Lung microvascular endothelial cell (primary cell): ENCODE data around the gene CHMP5. TPM values are rescaled to one million over a fixed set of nuclear protein-coding genes. Genes with fewer than 3 reads are reported as not detected.
"Not testable (repeated sequence)": the region's sequence is repeated elsewhere in the genome, so short reads cannot be mapped to it uniquely, and the experiment has no call there.

Experiments used
- DNase-seq, 2 donors: peaks; one replicate each; pipeline versions ENCODE4 v3.0.0 to v3.0.0-alpha.2; 2010; ENCODE audit warnings: low read depth in 2 of 2
- total RNA-seq: library from RNA; depleted of rRNA; stranded (reverse); fragments of >200 nt; gene quantifications from 2 replicates; pipeline ENCODE4 v1.2.1, GENCODE V29; 2014

CHMP5 gene
- total RNA-seq, 1 donor from 2014 or later = 99.8 TPM

- DNase-seq = peak in 1 of 2 donors; percentile 43
These were observed 47.1 kb downstream of the CHMP5 start for GRCh38 chr9:33311953-33312352.

DNA sequence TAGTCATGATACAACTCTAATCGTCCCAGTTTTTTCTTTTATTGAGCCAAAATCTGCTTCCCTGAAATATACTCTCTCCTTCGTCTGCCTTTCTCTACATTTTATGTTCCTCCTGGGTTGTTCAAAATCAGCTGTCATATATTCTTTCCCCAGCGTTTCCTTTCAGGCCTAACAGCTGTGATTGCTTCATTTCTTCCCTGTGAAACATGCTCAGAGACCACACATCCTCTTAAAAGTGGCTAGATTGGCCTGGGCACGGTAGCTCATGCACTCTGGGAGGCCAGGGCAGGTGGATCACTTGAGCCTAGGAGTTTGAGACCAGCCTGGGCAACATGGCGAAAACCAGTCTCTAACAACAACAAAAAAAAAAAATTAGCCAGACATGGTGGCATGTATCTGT, 50.5 kb downstream of the CHMP5 start:
- DNase-seq = no peak

DNA sequence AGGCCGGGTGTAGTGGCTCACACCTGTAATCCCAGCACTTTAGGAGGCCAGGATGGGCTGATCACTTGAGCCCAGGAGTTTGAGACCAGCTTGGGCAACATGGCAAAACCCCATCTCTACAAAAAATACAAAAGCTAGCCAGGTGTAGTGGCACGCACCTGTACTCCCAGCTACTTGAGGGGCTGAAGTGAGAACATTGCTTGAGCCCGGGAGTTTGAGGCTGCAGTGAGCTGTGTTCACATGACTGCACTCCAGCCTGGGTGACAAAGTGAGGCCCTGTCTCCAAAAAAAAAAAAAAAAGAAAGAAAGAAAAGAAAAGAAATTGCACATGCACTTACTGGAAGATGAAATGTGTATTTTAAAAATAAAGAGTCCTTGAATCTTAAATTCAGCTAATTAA, 52.3 kb downstream of the CHMP5 start:
- not testable (repeated sequence) for DNase-seq

- no peak for DNase-seq
These were observed 53.4 kb downstream of the CHMP5 start for GRCh38 chr9:33318225-33318624.

GRCh38 chr9:33318781-33319180, 53.9 kb downstream of the CHMP5 start:
- no peak for DNase-seq

GRCh38 chr9:33320230-33320567, 55.4 kb downstream of the CHMP5 start:
- no peak for DNase-seq

- DNase-seq = peak; percentile 77 to 78
These were observed 55.9 kb downstream of the CHMP5 start for GRCh38 chr9:33320568-33321261.

DNA sequence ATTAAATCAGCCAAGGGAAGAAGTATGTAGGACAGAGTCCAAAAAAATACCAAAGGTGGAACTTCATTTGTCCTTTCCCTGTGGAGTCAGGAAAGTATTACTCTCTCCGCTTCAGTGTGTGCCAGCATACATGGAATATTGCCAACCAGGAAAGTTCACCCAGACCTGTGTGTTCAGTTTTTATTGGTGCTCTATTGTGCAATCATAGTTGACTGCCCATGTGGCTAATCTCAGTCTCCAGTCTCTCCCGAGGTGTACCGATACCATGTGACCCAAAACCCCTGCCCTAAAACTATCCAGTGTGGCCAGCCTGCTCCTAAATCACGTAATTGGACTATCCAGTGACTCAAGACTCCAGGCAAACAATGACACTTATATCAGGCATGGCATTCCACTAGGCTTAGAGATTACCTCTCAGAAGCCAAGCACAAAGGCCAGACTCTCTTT, 64.3 kb downstream of the CHMP5 start:
- peak; percentile 76 to 94 for DNase-seq

DNA sequence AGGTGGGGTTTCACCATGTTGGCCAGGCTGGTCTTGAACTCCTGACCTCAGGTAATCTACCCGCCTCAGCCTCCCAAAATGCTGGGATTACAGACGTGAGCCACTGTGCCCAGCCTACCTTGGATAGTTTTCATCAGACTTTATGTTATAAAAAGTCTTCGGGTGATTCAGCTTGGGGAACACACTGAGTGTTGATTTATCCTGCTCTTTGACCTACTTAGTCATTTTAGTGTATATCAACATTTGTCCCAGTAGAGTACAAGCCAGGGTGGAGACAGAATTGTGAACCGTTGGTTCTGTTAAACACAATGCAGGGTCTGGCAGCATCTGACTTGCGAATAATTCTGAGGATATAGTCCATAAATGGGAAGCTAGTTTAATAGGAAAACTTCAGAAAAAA, 65.1 kb downstream of the CHMP5 start:
- peak; percentile 69 to 76 for DNase-seq

- peak; percentile 88 to 90 for DNase-seq
These were observed 66.6 kb downstream of the CHMP5 start for GRCh38 chr9:33331377-33331891.

Other genes with a start within 250 kb of the CHMP5 start
- 80.4 and 111 TPM in 2 replicates for gene DNAJA1, start 239.8 kb upstream of the CHMP5 start, total RNA-seq
- gene SMU1, start 188.4 kb upstream of the CHMP5 start, total RNA-seq = 27.7 and 32.1 TPM in 2 replicates
- 12.4 and 13.1 TPM in 2 replicates for gene B4GALT1, start 97.7 kb upstream of the CHMP5 start, total RNA-seq
- gene SPINK4, start 24.9 kb upstream of the CHMP5 start, total RNA-seq = not detected in 2 replicates
- gene BAG1, start 341 bp upstream of the CHMP5 start, total RNA-seq = 32.0 and 44.4 TPM in 2 replicates
- gene NFX1, start 25.5 kb downstream of the CHMP5 start, total RNA-seq = 8.5 and 12.3 TPM in 2 replicates
- gene AQP7, start 137.5 kb downstream of the CHMP5 start, total RNA-seq = not detected in 2 replicates
- gene AQP3, start 182.5 kb downstream of the CHMP5 start, total RNA-seq = 0.20 and 0.44 TPM in 2 replicates
- gene NOL6, start 208.9 kb downstream of the CHMP5 start, total RNA-seq = 8.7 and 14.7 TPM in 2 replicates